Measurements from ENCODE around the gene KCNJ1.

DNA sequence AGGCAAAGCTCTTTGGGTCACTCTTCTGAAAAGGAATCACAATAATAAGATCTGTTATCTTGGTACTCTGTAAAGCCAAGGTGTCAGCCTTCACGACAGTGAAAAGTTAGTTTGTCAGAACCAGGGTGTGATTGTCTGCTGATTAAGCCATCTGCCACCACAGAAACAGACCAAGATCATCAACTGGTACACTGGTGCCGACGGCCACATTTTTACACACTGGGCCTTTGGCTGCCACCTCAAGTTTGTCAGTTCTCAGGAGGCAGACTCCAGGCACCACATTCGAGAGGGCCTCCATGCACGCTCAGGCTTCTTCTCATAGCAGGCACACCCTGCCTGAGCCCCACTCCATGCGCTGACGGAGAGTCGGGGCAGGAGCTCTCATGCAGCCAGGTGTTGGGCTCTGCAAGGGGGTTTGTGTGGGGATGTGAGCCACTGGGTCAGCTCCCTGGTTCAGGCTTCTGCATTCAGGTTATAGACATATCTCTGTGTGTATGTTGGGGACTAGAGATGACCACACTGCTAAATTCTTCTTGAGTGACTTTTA, 66.2 kb downstream of the KCNJ1 start:
- no peak for TF ChIP-seq ZNF274 (IDR thresholded peaks at IDR 0.05; ENCODE audit: low read depth, low read length)
- no peak for TF ChIP-seq SUZ12 (IDR thresholded peaks at IDR 0.05; ENCODE audit: extremely low read depth, insufficient read depth, insufficient read length)
- TF ChIP-seq YY1 (IDR thresholded peaks at IDR 0.05; ENCODE audit: insufficient read depth, insufficient read length): no peak

Data from NT2/D1 (cell line).